Eye (tissue), 1 donor: ENCODE measurements around the gene TGFBR3L.
"Not testable (repeated sequence)": the region's sequence is repeated elsewhere in the genome, so short reads cannot be mapped to it uniquely, and the experiment has no call there.

Experiments
- DNase-seq: peaks from one replicate; pipeline ENCODE4 v3.0.0-alpha.2; 2015

The TGFBR3L gene

GRCh38 chr19:7918062-7918614, 3.5 kb downstream of the TGFBR3L start:
- not testable (repeated sequence) for DNase-seq

DNA sequence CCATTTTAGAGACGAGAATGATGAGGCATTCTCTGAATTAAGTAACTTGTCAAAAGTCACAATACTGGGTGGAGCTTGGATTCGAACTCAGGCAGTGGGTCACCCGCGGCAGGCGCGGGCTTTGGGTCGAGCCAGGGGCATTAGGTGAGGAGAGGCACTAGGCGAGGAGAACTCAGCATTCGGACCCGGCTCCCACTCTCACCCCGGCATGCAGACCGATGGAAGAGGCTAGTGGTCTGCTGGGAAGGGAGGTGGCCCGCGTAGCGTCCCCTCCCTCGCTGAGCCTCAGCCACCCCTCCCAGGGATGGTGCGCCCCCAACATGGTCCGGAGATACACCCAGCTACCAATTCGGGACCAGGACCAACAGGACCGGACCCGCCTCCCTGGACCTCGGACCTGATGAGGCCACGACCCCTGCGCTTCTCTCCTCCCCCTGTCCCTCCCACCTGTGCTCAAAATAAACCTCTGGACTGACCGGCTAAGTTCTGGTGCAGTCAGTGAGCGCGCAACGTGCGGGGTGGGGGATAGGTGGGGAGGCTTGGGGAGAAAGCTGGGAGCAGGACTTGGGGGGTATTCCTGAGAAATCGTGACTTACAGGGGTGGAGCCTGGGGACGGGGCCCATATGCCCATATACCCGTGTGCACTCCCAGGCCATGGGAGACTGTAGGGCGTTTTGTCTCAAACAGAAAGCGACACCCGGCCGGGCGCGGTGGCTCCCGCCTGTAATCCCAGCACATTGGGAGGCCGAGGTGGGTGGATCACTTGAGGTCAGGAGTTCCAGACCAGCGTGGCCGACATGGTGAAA, 4.2 kb downstream of the TGFBR3L start:
- peak; percentile 20 for DNase-seq

DNA sequence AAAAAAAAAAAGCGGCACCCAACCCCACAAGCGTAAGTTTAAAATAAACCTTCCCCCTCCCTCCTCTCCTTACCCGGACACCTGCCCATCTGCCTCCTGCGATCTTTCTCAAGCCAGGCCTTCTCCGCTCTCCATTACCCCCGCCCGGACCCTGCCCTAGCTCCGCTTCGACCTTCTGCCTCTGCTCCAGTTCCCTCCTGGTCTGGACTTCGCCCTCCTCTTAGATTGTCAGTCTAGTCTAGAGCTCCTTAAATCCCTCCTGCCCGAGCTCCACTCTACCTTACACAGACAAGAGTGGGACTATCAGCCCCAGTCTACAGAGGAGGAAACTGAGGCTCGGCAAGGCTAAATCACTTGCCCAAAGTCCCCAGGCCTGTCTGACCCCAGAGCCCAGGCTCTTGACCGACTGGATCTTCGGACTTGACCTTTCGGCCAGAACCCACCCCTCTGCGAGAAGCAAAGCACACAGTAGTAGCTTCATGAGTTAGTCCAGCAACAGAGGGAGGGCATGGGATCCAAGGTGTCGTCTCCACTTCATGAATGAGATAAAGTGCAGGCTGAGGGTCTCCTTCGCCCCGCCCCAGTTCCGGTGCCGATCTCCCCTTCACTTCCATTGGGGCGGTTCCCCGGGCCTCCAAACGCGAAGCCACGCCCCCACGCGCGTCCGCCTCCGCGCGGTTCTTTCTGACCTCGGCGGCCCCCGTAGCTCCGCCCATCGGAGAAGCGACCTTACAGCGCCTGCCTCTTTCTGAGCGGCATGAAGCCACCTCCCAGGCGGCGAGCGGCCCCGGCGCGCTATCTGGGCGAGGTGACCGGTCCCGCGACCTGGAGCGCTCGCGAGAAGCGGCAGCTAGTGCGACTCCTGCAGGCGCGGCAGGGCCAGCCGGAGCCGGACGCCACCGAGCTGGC, 5.2 kb downstream of the TGFBR3L start, which contains the start of gene SNAPC2:
Gene SNAPC2, plus strand, starts transcription at position 729 of the 909 bp plus-strand sequence. Its CDS starts 29 bp downstream, at position 758.
- peak; percentile 96 for DNase-seq

DNA sequence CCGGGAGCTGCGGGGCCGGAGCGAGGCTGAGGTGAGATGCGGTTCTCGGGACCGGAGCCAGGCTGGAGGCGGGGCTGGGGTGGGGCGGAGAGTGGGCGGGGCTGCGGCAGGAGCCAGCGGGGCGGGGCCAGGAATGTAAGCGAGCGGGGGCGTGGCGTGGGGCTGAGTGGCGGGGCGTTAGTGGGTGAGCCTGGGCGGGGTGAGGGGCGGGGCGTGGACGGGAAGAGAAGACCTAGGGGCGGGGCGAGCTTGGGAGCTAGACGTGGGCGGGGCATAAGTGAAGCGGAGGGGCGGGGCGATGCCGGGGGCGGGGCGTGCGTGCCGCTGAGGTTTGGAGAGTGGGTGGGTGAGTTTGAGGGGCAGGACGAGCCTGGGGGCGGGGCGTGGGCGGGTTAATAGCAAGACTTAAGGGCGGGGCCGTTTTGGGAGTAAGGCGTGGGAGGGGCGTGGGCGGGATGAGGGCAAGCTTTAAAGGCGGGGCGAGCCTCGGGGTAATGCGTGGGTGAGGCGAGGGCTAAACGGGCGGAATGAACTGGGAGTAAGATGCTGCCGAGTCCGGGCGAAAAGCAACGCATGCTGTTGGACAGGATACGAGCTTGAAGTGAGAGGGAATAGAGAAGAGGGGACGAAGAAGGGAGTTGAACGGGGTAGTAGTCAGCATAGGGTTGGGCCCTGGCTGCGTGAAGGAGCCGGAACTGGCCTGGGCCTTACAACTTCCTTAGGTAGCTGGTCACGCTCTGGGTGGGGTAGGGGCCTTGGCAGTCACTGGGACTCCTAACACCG, 6.1 kb downstream of the TGFBR3L start:
- peak; percentile 98 for DNase-seq

GRCh38 chr19:7921302-7921966, 6.8 kb downstream of the TGFBR3L start:
- DNase-seq: no peak

DNA sequence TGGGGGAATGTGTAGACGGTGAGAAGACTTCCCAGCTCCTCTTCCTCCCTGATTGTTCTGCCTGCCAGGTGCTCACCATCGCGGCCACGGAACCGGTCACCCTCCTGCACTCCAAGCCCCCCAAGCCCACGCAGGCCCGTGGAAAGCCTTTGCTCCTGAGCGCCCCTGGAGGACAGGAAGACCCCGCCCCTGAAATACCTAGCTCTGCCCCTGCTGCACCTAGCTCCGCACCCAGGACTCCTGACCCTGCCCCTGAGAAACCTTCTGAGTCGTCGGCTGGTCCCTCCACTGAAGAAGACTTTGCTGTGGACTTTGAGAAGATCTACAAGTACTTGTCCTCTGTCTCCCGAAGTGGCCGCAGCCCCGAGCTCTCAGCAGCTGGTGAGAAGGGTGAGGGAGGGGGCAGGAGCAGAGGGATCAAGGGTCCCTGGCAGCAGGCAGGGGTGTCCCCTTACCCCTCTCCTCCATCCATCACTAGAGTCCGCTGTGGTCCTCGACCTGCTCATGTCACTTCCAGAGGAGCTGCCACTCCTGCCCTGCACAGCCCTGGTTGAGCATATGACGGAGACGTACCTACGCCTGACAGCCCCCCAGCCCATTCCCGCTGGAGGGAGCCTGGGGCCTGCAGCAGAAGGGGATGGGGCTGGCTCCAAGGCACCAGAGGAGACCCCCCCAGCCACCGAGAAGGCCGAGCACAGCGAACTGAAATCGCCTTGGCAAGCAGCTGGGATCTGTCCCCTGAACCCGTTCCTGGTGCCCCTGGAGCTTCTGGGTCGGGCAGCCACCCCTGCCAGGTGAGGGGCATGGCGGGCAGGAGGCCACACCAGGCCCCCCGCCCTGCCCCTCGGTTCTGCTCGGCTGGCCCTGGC, 7.6 kb downstream of the TGFBR3L start:
- no peak for DNase-seq

DNA sequence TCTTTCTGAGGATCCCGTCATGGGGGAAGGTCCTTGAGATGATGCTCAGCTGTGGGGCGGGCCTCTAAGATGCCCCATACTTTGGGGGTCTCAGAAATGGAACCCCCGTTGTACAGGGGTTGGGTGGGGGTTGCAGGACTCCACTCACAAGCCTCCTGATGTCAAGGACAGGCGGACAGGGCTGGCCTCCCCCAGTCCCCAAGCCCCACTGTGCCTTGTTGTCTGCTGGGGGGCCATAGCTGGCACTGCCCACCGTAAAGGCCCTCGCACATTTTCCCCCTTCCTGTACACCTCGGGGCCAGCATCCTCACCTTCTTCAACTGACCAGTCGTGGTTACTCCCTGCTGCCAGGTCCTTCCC, 8.2 kb downstream of the TGFBR3L start:
- no peak for DNase-seq

DNA sequence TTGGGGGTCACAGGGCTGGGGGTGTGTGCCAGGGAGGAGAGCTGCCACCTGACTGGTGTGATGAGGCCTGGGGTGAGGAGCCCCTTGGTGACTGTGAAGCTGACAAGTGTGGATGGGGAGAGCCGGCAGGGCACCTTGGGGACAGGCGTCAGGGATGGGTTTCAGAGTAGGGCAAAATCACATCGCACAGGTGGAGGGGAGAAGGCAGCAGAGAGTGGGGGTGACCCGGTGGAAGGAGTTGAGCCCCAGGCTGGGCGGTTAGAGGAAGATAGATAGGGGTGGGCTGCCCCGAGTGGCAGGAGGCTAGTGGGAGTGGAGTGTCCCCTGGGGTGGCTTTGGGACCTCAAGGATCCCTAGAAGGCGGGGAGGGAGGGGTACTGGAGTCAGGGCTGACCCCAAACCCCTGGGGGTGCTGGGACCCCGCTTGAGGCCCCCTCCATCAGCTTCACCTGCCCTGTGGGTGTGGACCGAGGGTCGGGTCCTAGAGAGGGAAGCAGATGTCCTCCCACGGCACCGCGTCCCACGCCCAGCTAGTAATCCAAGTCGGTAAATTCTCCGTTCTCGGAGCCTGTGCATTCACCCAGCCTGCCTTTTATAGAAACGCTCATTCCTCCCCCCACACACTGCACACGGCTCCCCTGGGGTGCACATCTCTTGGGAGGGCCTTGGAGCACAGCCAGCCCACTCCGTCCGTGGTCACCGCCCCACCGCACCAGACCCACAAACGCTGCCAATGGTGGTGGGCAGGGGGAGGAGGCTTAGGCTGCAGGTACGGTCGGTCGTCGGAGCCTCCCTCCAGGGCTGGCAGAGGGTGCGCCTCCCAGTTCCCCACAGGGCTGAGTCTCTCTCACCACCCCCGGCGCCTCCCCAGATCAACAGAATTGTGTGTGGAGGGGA, 8.9 kb downstream of the TGFBR3L start:
- DNase-seq: no peak

GRCh38 chr19:7924241-7924640, 9.6 kb downstream of the TGFBR3L start:
- no peak for DNase-seq

GRCh38 chr19:7924651-7925170, 10.1 kb downstream of the TGFBR3L start:
- DNase-seq: no peak

DNA sequence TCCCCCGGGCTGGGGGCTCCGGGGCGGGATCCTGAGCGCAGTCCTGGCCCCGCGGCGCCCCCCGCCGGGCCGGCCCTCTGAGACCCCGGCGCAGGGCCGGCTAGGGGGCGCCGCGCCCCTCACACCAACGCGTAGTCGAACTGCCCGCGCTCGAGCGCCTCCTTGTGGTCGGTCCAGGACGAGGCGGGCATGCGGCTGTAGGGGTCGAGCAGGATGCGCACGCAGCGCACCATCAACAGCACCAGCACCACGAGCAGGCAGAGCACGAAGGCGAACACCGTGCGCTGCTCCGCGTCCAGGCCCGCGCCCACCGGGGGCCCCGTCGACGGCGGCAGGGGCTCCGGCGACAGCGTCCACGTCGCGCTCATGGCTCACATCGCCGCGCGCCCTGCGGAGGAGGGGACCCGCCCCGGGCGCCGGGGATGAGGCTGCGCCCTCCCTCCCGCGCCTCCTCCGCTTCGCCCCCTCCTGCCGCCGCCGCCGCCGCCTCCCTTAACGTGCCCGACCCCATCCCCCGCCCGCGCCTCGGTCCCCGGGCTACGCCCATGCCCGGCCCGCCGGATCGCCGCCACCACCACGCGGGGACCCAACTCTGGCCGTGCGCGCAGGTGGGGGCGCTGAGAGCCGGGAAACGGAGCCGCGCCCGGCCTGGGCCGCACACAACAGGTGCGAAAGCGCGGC, 10.7 kb downstream of the TGFBR3L start:
- DNase-seq: peak; percentile 97

GRCh38 chr19:7926021-7926726, 11.5 kb downstream of the TGFBR3L start, which contains the start of gene CTXN1:
Gene CTXN1 (minus strand): TSS chr19:7926135. CDS start chr19:7925538, 597 bp downstream.
- peak; percentile 88 for DNase-seq

DNA sequence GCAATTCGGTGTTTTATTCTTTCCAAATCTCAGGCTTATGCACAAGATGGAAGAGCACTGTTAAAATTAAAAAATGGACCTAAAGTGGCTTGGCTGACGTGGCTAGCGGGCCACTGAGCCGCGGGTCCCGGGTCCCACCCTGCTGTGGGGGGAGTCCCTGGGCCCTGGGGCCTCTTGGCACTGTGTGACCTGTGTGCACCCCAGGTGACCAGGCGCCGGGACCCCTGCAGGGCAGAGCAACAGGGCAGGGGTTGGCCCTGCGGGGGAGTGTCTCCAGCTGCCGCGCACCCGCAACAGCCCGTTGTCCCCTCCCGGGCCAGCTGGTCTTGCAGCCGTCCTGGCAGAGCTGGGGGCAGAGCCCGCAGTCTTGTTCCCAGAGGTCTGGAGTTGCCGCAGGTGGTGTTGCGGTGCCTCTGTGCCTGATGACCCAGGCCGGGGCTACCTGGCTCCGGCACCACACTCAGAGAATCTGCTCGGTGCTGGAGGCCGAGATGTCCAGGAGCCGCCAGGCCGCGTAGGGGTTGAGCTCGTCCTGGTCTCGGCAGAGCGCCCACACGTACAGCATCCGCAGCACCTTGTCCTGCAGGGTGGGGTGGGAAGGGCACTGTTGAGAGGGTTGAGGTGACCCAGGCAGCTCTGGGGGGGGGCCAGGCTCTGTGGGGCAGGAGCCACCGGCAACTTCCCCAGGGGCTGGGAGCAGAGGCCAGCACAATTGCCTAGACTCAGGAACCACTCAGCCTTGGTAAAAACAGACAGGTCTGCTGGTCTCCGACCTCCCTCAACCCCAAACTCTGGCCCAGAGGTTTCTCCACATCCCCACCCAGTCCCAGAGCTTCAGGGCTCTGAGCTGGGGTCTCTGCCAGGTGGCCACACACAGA, 12.3 kb downstream of the TGFBR3L start:
- peak; percentile 9 for DNase-seq

DNA sequence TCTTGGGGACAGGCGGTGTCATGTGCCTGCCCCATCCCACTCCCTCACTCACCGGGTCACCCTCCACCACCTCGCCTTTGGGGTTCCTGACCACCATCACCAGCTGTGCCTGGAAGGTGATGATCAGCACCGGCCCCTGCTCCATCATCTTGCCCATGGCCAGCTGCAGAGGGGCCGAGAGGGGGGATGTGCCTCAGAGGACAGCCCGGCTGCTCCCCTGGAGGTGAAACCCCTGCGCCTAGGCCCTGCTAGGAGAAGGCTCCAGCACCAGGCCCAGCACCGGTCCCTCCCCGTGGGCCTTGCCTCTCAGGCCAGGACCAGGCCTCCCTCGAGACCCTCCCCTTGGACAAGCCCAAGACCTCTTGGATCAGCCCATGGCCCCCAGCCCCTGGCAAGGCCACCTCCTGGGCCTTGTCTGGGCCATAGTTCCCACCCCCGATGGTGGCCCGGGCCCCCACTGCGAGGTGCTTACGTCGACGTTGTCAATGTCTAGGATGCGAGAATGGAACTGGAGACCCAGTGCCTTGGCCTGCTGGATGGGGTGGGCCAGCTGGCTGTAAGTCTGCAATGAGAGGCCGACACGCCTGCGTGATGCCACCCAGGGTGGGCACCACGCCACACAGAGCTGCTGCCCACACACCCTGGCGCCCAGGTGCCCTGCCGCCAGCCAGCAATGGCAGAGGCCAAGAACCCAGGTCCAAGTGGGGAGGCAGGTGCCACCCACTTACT, 13.1 kb downstream of the TGFBR3L start:
- no peak for DNase-seq

- DNase-seq: no peak
Measured at GRCh38 chr19:7928334-7928706, 13.7 kb downstream of the TGFBR3L start.
